Measurements from ENCODE around the gene FRAT2.
A peak's percentile ranks its signal among the peaks of the same experiment; 100 is the strongest.

Gene FRAT2, protein sequence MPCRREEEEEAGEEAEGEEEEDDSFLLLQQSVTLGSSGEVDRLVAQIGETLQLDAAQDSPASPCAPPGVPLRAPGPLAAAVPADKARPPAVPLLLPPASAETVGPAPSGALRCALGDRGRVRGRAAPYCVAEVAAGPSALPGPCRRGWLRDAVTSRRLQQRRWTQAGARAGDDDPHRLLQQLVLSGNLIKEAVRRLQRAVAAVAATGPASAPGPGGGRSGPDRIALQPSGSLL

DNA sequence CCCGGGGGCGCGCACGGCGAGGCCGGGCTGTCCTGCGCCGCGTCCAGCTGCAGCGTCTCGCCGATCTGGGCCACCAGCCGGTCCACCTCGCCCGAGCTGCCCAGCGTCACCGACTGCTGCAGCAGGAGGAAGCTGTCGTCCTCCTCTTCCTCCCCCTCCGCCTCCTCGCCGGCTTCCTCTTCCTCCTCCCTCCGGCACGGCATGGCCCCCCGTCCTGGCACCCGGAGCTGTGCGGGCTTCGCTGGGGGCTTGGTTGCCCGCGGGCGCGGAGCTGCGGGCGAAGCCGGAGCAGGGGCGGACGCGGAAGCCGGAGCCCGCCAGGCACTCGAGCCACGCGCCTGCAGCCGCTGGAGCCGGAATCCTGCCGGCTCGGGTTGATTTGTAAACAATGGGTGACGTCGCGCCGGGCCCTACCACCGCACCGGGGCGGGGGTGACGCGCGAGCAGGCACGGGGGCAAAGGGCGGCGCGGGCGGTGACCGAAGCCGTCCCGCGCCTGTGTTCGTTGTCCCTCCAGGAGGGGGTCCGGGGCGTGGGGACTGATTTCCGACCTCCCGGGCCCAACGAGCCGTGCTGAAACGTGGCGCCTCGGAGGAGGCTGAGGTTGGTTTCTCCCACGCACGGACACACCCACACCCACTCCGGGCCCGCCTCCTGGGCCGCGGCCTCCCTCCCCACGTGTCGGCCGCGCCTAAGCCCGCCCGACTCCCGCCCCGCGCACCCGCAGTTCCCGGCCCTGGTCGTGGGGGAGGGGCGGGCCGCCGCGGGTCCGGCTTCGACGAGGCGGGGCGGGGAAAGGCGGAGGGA, at the start of gene FRAT2:
Gene FRAT2, minus strand, starts transcription at position 360 of the 806 bp plus-strand sequence. Its CDS starts 157 bp downstream, at position 203.
- DNase-seq (ENCODE audit: low read depth in 2 of 2, low spot score in 1 of 2), result peak; percentile 71 to 75

DNA sequence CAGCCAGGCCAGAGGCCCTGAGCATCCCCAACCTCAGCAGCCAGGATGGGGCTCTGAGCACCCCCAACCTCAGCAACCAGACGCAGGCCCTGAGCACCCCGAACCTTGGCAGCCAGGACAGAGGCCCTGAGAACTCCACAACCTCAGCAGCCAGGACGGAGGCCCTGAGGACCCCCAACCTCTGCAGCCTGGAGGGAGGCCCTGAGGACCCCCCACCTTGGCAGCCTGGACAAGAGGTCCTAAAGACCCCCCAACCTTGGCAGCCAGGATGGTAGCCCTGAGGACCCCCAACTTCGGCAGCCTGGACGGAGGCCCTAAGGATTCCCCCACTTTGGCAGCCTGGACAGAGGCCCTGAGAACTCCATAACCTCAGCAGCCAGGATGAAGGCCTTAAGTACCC, 49.6 kb upstream of the FRAT2 start:
- no peak for DNase-seq (ENCODE audit: low read depth in 2 of 2, low spot score in 1 of 2)

DNA sequence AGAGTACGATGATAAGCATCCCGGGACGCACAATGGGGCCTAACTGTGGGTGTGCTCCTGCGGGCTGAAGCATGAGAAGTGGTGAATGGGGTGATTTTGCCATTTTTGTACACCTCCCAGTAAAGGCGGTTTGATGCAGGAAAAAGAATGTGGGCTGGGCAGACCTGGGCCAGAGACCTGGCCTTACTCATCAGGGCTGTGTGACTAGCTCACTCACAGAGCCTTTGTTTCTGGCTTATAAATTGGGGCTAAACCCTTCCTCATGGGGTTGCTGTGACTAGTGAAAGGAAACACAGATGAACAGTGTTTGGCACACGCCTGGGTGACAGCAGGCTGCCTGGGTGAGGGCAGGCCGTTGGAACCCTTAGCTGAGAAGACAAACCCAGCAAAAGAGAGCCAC, 48.6 kb upstream of the FRAT2 start:
- DNase-seq (ENCODE audit: low read depth in 2 of 2, low spot score in 1 of 2), result no peak

DNA sequence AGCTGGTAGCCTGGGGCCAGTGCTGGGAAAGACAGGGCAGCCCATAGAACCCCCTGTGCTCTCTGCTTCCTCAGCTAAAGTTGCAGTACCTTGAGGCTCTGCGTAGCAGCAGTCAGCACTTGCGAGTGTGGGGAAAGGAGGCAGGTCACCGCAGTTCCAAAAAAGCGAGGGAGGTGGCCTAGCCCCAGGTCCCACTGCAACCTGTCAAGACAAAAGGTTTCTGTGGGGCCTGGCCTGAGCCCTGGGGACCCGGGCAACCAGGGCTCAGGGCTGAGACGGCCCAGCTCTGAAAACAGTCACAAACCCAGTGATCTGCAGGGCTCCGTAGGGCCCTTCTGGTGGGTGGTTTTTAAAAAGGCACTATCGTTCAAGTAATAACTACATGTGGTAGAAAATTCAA, 47.1 kb upstream of the FRAT2 start:
- no peak for DNase-seq (ENCODE audit: low read depth in 2 of 2, low spot score in 1 of 2)

DNA sequence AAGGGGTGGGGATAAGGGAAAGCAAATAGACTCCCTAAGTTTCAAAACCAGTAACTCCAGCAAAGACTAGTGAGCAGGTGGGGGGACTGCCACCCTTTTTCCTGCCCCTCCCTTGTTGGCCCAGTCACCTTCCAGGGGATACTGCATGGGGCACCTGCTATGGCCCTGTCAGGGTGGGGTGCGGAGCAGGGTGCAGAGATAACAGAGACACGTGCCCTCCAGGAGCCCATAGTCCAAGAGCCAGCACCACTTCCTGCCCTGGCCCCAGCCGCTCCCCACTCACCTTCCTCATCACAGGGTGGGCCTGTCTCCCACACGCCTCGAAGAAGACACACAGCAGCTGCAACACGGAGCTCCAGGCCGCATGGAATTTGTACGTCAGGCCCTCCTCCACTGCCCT, 46.0 kb upstream of the FRAT2 start:
- no peak for DNase-seq (ENCODE audit: low read depth in 2 of 2, low spot score in 1 of 2)

DNA sequence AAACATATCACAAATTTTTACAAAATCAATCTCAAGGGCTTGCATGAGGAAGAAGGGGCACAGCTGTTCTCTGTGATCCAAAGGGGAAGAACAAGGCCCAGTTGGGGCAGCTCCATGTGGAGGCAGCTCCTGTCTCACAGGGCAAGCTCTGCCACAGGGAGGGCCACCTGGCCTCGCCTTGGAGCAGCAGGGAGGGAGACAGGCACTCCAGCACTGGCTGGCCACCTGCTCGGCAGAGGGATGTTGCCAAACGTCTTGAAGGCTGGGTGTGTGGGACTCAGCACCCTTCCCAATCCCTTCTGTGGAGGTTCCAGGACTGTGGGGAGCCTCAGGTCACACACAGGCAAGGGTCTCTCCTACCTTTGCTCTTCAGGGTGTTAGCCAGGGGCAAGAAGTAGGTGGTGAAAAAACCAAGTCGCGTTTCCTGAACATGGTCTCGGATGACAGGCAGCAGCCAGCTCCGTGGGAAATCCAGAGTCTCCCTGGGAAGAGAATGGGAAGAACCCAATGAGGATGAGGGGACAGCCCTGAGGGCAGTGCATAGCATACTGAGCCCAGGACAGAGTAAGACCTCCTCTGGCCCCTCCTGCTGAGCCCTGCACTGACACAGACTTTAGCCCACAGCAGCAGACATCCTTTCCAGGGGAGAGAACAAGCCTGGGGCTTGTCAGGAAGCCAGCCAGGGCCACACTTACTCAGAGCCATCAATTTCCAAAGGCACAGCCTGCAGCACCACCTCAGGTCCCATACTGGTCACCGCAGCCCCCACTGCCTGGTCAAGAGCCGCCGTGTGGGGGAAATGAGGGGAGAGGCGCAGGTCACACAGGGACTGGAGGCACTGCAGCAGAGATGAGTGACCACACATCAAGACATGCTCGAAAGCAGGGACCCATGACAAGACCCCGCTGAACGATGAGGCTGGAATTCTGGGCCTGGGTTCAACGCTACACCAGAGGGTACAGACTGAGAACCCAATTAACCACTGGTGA, 44.7 kb upstream of the FRAT2 start:
- no peak for DNase-seq (ENCODE audit: low read depth in 2 of 2, low spot score in 1 of 2)

DNA sequence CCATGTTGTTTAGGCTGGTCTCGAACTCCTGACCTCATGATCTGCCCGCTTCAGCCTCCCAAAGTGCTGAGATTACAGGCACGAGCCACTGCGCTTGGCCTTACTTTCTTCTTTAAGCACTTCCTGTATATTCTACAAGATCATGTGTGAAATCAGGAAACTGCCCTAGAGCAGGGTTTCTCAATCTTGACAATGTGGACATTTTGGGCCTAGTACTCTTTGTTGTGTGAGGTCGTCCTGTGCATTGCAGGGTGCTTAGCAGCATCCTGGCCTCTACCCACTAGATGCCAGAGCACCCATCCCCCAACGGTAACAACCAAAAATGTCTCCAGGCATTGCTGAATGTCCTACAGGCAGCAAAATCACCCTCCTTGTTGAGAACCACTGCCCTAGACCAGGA, 41.9 kb upstream of the FRAT2 start:
- DNase-seq (ENCODE audit: low read depth in 2 of 2, low spot score in 1 of 2), result no peak

DNA sequence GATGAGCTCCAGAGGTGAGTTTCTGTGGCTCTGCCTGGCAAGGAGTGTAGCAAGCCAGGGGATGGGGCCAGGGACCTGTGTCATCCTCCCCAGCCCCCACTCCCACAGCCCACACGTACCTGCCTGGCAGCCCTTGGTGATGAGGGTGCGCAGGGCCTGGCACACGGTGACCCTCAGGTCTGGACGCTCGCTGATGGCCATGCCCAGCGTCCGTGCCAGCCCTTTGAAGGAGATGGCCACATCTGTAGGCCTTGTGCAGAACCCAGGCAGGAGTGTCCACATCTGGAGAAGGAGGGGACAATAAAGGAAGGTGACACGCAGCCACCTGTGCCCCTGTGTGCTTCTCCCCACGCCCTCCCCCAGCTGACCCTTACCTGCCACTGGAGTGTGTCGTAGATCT, 38.9 kb upstream of the FRAT2 start:
- no peak for DNase-seq (ENCODE audit: low read depth in 2 of 2, low spot score in 1 of 2)

DNA sequence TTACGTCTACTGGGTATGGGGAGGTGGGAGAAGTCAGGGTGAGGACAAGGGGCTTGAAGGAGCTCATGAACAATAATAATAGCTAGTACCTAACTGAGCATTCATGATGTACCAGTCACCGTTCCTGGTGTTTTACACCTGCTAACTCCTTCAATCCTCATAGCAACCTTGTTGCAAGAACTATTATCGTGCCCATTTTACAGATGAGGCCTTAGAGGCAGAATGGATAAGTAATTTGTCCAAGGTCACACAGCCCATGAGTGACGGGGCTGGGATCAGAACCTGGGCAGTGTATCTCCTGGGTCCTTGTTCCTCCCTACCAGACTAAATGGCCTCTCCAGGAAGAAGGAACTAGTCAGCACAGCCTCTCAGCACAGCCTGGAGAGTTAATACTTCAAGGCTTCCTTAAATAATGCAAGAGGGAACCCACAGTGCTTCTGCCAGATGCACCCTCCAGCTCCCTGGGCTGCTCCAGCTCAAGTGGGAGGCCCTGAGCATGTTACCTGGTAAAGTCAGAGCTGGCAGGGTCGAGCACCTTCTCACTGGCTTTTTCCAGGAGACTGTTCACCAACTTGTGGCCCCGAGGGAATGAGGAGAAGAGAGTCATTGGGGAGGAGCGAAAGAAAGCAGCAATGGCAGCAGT, 37.8 kb upstream of the FRAT2 start:
- DNase-seq (ENCODE audit: low read depth in 2 of 2, low spot score in 1 of 2), result no peak

DNA sequence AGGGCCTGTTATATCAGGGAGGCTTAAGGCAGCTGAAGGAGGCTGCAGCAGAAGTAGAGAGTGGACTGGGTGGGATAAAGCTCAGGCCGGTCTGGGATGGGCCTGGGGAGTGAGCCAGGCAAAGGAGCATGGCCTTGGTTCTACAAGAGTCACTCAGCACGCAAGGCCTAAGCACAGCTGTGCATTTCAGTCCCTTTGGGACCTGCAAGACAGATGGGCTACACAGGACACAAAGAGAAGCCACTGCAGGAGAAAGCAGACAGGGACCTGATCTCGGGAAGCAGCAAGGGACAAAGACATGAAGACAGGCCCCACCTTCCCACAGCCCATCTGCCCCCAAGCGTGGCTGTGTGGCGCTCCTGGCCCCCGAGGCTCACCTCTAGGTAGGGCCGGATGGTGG, 37.2 kb upstream of the FRAT2 start:
- no peak for DNase-seq (ENCODE audit: low read depth in 2 of 2, low spot score in 1 of 2)

DNA sequence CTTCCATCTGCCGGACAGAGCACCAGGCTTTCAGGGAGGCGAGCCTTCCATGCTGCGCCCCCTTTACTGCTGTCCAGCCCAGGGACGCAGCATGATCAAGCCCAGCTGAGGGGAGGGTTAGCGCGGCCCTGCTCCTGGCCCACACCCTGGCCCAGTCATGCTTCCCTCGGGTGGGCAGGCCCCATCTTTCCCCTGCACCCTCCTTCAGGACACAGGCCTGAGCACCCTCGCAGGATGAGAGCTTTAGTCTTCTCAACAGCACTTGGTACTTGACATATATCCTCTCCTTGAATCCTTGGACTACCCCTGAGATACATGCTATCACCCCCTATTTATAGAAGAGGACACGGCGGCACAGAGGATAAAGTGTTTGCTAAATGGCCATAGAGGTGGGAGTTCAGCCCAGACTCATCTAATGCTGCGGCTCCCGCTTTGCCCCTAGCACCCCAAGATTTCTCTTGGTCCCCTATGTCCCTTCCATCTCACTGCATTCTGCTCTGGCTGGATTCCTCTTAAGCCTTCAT, 32.7 kb upstream of the FRAT2 start:
- no peak for DNase-seq (ENCODE audit: low read depth in 2 of 2, low spot score in 1 of 2)

DNA sequence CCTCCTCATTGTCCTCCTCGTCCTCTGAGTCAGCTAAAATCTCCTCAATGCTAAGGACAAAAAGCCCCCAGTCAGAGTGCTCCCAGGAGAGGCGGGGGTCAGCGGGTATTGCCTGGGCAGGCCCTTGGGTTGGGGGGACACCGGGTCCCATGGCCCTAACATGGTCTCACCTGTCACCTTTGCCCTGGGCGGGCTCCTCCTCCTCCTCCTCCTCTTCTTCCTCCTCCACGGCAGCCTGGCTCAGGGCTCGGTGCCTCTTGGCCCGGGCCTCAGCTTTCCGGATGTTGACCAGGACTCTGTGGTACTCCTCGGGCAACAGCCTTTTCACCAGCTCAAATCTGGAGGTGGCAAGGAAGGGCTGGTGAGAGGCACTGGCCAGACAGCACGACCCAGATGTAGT, 32.0 kb upstream of the FRAT2 start:
- no peak for DNase-seq (ENCODE audit: low read depth in 2 of 2, low spot score in 1 of 2)

DNA sequence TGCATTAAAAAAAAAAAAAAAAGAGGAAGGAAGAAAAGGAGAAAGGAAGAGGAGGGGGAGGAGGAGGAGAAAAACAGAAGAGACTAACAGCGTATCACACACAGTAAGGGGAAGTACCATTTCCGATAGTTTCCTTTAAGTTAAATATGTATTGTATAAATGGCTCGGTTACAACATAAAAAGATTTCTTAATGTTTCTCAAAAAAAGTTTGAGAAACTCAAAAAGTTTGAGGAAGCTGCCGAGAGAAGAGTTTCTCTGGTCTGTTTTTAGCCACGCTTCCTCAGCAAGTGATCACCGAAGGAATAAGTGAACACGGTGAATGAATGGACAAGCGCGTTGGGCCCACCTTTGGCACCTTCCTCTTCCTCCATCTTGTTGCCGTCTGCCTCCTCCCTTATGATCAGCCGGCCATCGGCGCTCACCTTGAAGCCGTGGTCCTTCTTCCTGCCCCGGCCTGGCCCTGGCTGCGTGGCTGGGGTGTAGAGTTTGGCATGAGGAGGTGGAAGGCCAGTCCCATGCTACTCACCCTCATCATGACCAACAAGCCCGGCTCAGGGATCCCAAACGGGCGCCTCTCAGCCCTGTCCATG, 31.3 kb upstream of the FRAT2 start:
- DNase-seq (ENCODE audit: low read depth in 2 of 2, low spot score in 1 of 2), result no peak

DNA sequence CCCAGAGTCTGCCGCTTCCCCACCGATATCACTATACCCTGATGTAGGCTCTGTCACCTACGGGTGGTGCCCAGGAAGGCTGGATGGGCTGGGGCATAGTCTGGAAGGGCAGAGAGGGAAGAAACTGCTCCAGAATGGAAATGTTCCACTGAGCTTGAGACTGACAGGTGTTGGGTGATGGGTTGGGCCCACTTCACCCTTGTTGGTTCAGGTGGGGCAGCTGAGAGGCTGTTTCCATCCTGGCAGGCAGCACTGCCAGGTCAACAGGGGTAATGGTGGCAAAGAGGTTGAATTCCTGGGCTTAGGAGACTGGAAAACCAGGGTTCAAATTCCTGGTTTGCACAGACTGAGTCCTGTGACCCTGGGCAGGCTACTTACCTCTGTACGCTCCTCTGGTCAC, 28.5 kb upstream of the FRAT2 start:
- DNase-seq (ENCODE audit: low read depth in 2 of 2, low spot score in 1 of 2), result no peak

DNA sequence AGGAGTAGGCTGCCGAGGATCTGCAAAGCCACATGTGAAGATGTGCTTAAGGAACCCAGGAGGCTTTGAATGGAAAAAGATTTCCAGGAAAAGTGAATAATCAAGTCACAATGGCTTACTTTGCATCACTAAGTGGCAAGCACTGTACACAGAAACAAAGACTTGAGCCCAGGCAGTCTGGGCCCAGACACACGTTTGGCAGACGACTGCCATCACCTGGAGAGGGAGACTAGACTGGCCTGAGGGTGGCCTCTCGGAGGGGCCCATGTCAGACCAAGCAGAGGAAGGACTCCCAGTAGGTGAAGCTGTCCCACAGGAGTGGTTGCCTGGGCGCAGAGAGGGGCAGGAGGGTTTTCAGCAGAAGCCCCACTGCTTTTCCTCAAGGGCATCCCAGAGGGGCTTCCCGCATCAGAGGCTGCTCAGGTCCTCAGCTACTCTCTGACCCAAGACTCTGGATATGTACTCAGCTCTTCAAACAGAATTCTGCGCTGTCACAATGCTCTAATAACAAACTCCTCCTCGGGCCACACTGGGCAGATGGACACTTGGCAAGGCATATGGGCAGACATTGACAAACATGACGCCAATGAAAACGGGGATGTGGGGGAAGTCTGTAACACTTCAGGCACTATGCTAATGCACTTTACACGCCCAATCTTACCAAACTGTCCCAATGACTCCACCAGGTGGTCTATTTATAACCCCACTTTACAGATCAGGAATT, 27.9 kb upstream of the FRAT2 start:
- DNase-seq (ENCODE audit: low read depth in 2 of 2, low spot score in 1 of 2), result no peak

DNA sequence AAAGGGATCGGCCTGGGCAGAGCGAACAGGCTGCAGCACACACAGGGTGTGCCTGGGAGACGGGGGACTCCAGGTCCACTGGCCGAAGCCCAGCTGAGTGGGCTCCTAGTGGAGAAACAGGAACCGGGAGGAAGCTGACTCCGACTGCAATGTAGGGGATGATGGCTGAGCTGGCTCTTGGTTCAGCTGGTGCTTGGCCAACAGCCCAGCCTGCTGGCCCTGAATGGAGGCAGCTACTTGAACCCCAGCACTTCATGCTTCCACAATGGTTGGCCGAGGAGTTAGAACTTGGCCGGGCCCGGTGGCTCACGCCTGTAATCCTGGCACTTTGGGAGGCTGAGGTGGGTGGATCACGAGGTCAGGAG, 27.0 kb upstream of the FRAT2 start:
- no peak for DNase-seq (ENCODE audit: low read depth in 2 of 2, low spot score in 1 of 2)

DNA sequence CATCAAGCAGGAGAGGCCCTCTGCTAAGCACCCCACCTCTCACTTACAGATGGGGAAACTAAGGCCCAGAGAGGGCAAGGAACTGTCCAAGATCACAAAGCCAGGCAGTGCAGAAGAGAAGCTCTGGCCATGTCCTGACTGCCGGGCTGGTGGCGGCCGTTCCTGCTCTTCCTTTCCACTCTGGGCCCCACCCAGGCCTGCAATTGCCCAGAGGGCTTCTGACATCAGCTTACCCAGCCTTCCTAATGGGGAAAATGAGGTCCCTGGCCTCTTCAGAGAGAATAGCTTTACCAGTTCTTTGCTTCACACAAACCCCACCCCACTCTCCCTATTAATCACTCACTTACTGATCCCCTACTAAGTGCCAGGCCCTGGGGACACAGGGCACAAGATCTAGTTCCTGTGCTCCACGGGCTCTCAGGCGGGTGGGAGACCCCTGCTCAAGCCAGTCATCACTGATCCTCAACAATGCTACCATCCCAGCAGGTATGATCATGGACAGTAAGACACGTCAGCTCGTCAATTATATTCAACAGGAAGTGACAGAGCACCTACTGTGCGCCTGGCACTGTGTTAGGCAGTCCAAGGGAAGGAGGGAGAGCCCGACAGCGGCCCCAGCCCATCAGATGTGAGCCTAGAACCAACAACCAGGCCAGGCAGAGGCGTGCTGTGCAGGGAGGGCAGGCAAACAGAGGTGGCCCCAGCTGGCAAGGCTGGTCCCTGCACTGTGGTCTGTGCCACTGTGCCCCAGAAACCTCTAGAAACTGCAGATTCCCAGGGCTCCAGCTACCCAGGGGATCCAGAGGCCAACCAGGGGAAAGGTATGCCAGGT, 26.4 kb upstream of the FRAT2 start:
- DNase-seq (ENCODE audit: low read depth in 2 of 2, low spot score in 1 of 2), result no peak

DNA sequence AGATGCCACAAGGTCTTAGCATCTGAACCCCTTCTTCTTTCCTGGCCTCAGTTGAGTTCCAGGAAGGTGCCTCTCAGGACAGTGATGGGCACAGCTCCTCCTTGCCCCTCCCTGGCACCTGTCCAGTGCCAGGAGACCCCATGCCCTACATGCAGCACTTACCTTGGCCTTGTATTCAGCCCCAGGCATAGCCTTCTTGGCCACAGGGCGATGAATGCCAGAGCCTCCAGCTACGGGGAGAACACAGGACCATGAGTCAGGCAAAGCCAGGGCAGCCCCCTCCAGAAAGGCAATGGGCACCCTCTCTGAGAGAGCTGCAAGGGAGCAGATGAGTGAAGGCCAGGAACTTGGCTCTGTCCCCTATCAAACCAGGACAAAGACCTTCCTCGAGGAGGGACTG, 24.3 kb upstream of the FRAT2 start:
- no peak for DNase-seq (ENCODE audit: low read depth in 2 of 2, low spot score in 1 of 2)

DNA sequence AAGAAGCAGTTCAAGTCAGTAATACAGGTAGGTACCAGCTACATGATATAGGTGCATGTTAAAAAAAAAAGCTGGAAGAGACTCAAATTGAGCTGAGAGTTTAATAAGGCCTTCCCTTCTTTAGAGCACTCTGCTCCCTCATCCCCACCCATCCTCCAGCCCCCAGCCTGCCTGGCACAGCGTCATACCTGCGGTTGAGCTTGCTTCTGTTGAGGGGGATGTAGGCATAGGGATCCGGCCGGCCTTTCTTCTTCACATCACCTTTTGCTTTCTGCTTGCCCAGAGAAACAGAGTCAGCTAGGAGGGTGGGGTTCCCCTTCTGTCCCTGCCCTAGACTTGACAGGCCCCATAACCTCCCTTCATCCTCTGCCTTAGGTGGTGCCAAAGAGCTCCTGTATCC, 23.8 kb upstream of the FRAT2 start:
- no peak for DNase-seq (ENCODE audit: low read depth in 2 of 2, low spot score in 1 of 2)
